ENCODE measurements around the gene REXO2. TPM values are rescaled to one million over a fixed set of nuclear protein-coding genes. Genes with fewer than 3 reads are reported as not detected.

REXO2 gene
- total and polyA plus RNA-seq, 2 donors (not counting 1 experiment from before 2014, with no cell fraction given), result 27.7 to 37.2 TPM

DNA sequence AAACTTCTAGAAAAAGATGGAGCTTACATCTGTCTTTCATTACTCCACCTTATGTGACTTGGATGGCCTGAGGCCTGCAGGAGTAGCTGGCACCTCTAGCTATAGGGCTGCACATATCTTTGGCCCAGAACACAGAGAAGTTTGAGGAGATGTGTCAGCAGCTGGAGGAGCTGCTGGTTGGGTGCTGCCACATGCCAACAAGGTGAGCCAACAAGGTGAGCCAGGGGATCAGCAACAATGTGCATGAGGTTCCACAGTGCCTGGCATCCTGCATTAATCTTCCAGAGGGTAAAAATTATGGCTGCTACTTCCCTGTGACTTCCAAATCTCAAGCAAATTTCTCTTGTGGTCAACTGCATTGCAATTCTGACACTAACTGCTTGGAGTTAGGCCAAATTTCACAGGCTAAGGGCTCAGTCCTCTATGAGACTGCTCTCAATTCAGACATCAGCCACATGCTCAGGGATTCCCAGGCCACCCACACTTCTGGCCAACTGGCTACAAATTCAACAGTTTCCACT lies 22.8 kb upstream of the REXO2 start:
- no peak for TF ChIP-seq EZH2 (IDR thresholded peaks at IDR 0.05; ENCODE audit: borderline replicate concordance, insufficient read depth, low read depth, low read length, poor library complexity, severe bottlenecking)
- TF ChIP-seq, protein P1, sequence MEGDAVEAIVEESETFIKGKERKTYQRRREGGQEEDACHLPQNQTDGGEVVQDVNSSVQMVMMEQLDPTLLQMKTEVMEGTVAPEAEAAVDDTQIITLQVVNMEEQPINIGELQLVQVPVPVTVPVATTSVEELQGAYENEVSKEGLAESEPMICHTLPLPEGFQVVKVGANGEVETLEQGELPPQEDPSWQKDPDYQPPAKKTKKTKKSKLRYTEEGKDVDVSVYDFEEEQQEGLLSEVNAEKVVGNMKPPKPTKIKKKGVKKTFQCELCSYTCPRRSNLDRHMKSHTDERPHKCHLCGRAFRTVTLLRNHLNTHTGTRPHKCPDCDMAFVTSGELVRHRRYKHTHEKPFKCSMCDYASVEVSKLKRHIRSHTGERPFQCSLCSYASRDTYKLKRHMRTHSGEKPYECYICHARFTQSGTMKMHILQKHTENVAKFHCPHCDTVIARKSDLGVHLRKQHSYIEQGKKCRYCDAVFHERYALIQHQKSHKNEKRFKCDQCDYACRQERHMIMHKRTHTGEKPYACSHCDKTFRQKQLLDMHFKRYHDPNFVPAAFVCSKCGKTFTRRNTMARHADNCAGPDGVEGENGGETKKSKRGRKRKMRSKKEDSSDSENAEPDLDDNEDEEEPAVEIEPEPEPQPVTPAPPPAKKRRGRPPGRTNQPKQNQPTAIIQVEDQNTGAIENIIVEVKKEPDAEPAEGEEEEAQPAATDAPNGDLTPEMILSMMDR (IDR thresholded peaks at IDR 0.05), result no peak

DNA sequence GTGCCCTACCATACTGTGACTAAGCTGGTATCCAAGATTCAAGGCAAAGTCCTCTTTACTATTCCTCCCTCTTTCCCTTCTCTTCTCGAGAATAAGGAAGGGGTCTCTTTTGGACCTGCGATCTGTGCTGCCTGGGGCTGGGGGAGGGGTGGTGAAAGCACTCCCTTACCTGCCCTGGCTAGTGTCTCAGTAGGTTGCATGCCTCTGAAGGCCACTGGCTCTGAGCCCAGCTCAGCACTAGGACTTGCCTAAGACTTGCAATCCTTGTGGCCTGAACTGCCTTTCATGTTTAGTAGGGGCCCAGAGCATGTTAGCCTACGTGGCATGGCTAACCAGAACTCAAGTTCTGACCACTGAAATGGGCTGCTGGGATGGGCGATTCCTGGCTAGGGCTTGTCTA lies 13.0 kb upstream of the REXO2 start:
- Histone ChIP-seq H3K9me3 (ENCODE audit: control extremely low read depth in 1 of 3, control insufficient read depth in 2 of 3, insufficient read depth in 1 of 3, low read length in 2 of 3) (peaks cover 0 to 10% (median 0%) of the 10 kb centered on the region in 3 donors), H3K4me2 (replicated peaks; ENCODE audit: low read depth, low read length, poor library complexity, severe bottlenecking) (no peak overlapping the region), H3K27me3 (replicated peaks in 1 of 4; ENCODE audit: control extremely low read depth in 1 of 4, control insufficient read depth in 3 of 4, insufficient read depth in 4 of 4, low read length in 3 of 4) (no peaks in the 10 kb centered on the region), H3K36me3 (replicated peaks in 1 of 2; ENCODE audit: control extremely low read depth in 1 of 2, control insufficient read depth in 1 of 2, extremely low read depth in 1 of 2, insufficient read depth in 2 of 2, low read length in 1 of 2) (no peaks in the 10 kb centered on the region), H3K27ac (ENCODE audit: low read length in 2 of 2) (no peak overlapping the region), H2AFZ (ENCODE audit: insufficient read depth, low read depth, low read length, poor library complexity, severe bottlenecking) (no peak overlapping the region), H3K4me3 (ENCODE audit: control extremely low read depth in 1 of 5, extremely low read depth in 1 of 5, insufficient read depth in 1 of 5, low read depth in 2 of 5, low read length in 4 of 5) (no peak overlapping the region), H4K20me1 (ENCODE audit: control insufficient read depth, insufficient read depth, low read length, poor library complexity, severe bottlenecking) (no peaks in the 10 kb centered on the region), H3K9ac (ENCODE audit: low read length) (no peak overlapping the region), H3K79me2 (ENCODE audit: control insufficient read depth, insufficient read depth, low read length) (no peaks in the 10 kb centered on the region), H3K4me1 (ENCODE audit: control insufficient read depth in 2 of 2, insufficient read depth in 2 of 2, low read length in 2 of 2) (no peaks in the 10 kb centered on the region)
- no peaks in the 10 kb centered on the region for H3K27me3 Mint-ChIP-seq
- CTCF ChIA-PET, result no interaction called here
- ATAC-seq (ENCODE audit: low read depth) (no peak), DNase-seq (no peak)
- POLR2A ChIA-PET, result no interaction called here
- no peak overlapping the region for H3K4me3 Mint-ChIP-seq
- no peak overlapping the region for H3K27ac Mint-ChIP-seq
- no peaks in the 10 kb centered on the region for H3K9me3 Mint-ChIP-seq (ENCODE audit: insufficient read depth)
- WGBS (ENCODE audit: insufficient coverage), result 100% methylated on average over 3 of the region's 4 CpGs
- H3K4me1 Mint-ChIP-seq, result no peaks in the 10 kb centered on the region
- no peak for TF ChIP-seq EZH2 (IDR thresholded peaks at IDR 0.05; ENCODE audit: borderline replicate concordance, insufficient read depth, low read depth, low read length, poor library complexity, severe bottlenecking)
- TF ChIP-seq, protein P1 (IDR thresholded peaks at IDR 0.05), result no peak
- intact Hi-C loops (cut with micrococcal nuclease), result no loop called here

More for the DNA sequence above, 22.8 kb upstream of the REXO2 start:
- no peaks in the 10 kb centered on the region for H3K79me2 ChIP-seq (ENCODE audit: control insufficient read depth, insufficient read depth, low read length)
- no peak overlapping the region for H3K9ac ChIP-seq (ENCODE audit: low read length)
- DNase-seq (no peak), ATAC-seq (ENCODE audit: low read depth) (no peak)
- H3K27me3 ChIP-seq (replicated peaks in 1 of 4; ENCODE audit: control extremely low read depth in 1 of 4, control insufficient read depth in 3 of 4, insufficient read depth in 4 of 4, low read length in 3 of 4), result no peaks in the 10 kb centered on the region
- H4K20me1 ChIP-seq (ENCODE audit: control insufficient read depth, insufficient read depth, low read length, poor library complexity, severe bottlenecking), result no peaks in the 10 kb centered on the region
- no peak overlapping the region for H2AFZ ChIP-seq (ENCODE audit: insufficient read depth, low read depth, low read length, poor library complexity, severe bottlenecking)
- H3K4me2 ChIP-seq (replicated peaks; ENCODE audit: low read depth, low read length, poor library complexity, severe bottlenecking), result no peak overlapping the region
- peaks cover 2% of the 10 kb centered on the region for H3K4me1 Mint-ChIP-seq
- H3K4me3 ChIP-seq (ENCODE audit: control extremely low read depth in 1 of 5, extremely low read depth in 1 of 5, insufficient read depth in 1 of 5, low read depth in 2 of 5, low read length in 4 of 5), result no peak overlapping the region
- H3K9me3 ChIP-seq (ENCODE audit: control extremely low read depth in 1 of 3, control insufficient read depth in 2 of 3, insufficient read depth in 1 of 3, low read length in 2 of 3), result no peaks in the 10 kb centered on the region
- CTCF ChIA-PET, result no interaction called here
- no peak overlapping the region for H3K27ac Mint-ChIP-seq
- no peaks in the 10 kb centered on the region for H3K27me3 Mint-ChIP-seq
- no peak overlapping the region for H3K4me3 Mint-ChIP-seq
- no peaks in the 10 kb centered on the region for H3K36me3 ChIP-seq (replicated peaks in 1 of 2; ENCODE audit: control extremely low read depth in 1 of 2, control insufficient read depth in 1 of 2, extremely low read depth in 1 of 2, insufficient read depth in 2 of 2, low read length in 1 of 2)
- H3K4me1 ChIP-seq (ENCODE audit: control insufficient read depth in 2 of 2, insufficient read depth in 2 of 2, low read length in 2 of 2), result no peaks in the 10 kb centered on the region
- H3K27ac ChIP-seq (ENCODE audit: low read length in 2 of 2), result no peak overlapping the region
- H3K9me3 Mint-ChIP-seq (ENCODE audit: insufficient read depth), result no peaks in the 10 kb centered on the region
- POLR2A ChIA-PET, result no interaction called here
- intact Hi-C loops (cut with micrococcal nuclease), result no loop called here
